GM18505 (cell line): Measurements from ENCODE around the gene BSPH1.
"Not testable (repeated sequence)": the region's sequence is repeated elsewhere in the genome, so short reads cannot be mapped to it uniquely, and the experiment has no call there.

Experiments
- ATAC-seq: cut with Tn5 transposase; IDR thresholded peaks from one replicate; pipeline ENCODE4 v1.9.1; 2021; ENCODE audit not compliant: unreplicated experiment
- POLR2A ChIP-seq: IDR thresholded peaks from 4 replicates; pipeline ENCODE4 v1.6.1; 2011; ENCODE audit warnings: borderline replicate concordance; ENCODE audit not compliant: insufficient read depth, insufficient read length; ENCODE audit errors: extremely low read depth

Gene BSPH1

GRCh38 chr19:47996230-47996727 lies 4.3 kb upstream of the BSPH1 start:
- ATAC-seq, result no peak
- TF ChIP-seq POLR2A, result no peak

DNA sequence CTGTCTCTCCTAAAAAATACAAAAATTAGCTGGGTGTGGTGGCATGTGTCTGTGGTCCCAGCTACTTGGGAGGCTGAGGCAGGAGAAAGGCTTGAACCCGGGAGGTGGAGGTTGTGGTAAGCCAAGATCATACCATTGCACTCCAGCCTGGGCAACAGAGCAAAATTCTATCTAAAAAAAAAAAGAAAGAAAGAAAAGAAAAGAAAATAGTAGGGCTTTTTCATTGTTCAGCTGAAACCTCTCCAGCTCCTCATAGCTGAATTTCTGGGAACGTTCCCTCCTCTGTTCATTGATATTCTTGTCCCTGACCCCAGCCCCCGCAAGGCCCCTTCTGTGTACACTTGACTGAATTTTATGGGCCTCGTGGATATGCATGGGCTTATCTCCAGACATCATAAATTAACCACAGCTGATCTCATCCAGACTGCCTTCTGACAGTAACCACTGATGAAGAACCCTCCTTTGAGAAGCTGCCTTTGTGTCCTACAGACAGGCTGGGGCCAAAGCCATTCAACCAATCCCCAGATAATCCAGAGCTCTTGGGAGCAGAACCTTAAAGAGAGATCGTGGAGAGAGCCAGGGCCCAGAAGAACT lies 2.3 kb upstream of the BSPH1 start, which contains the start of gene ELSPBP1:
Gene ELSPBP1, plus strand, starts transcription at position 424 of the 594 bp plus-strand sequence. CDS start 14,036 bp downstream, outside the sequence.
- ATAC-seq, result no peak
- no peak for TF ChIP-seq POLR2A

GRCh38 chr19:47991191-47991808 lies 670 bp downstream of the BSPH1 start:
- ATAC-seq, result no peak
- no peak for TF ChIP-seq POLR2A

DNA sequence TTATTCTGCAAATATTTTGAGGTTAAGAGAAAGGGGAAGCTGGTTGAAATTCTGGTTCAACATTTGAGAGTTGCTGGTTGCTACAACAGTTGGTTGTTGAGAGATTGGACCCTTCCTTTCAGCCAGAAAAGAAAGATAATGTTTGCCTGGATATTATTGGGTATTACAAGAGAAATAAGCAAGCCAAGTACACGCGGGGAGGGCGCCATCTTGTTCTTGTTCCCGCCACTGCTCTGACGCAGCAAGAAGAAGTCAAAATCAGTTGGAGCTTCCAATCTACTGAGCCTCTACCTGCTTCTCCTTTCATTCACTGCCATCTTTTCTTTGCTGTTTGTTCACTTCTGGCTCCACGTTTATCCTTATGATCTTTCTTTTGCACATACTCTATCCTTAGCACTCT lies 18.4 kb downstream of the BSPH1 start:
- ATAC-seq, result no peak
- TF ChIP-seq POLR2A, result no peak

GRCh38 chr19:47955936-47956335 lies 36.0 kb downstream of the BSPH1 start:
- ATAC-seq, result not testable (repeated sequence)

- ATAC-seq, result not testable (repeated sequence)
These were observed 39.8 kb downstream of the BSPH1 start for GRCh38 chr19:47952132-47952531.

DNA sequence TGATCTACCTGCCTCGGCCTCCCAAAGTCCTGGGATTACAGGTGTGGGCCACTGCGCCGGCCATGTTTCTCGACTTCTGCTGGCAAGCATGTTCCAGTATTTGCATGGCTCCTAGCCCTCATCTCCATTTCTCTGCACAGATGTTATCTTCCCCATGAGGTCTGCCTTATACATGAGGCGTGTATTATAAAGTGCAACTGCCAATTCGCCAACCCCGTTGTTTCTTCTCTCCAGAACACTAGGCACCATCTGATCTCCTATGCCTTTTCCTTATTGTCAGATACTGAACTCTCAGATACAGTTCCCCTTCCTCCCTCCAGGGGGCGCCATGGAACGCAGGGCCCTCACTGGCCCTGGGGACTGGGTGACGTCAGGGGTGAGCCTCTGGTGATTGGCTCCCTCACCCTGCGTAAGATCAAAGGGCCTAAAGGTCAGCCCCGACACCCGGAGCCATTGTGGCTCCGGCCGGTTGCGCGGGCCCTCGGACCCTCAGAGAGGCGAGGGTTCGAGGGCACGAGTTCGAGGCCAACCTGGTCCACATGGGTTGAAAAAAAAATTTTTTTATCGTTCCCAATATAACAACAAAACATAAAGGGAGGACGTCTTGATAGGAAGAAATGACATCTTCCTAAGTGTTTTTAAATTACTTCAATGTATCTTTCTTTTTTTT lies 42.0 kb downstream of the BSPH1 start:
- not testable (repeated sequence) for ATAC-seq

DNA sequence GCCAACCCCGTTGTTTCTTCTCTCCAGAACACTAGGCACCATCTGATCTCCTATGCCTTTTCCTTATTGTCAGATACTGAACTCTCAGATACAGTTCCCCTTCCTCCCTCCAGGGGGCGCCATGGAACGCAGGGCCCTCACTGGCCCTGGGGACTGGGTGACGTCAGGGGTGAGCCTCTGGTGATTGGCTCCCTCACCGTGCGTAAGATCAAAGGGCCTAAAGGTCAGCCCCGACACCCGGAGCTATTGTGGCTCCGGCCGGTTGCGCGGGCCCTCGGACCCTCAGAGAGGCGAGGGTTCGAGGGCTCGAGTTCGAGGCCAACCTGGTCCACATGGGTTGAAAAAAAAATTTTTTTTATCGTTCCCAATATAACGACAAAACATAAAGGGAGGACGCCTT lies 63.4 kb downstream of the BSPH1 start:
- ATAC-seq, result not testable (repeated sequence)

- ATAC-seq, result not testable (repeated sequence)
These were observed 71.9 kb downstream of the BSPH1 start for GRCh38 chr19:47920107-47920506.
